ENCODE measurements around the gene LSS.
"Not testable (repeated sequence)": the region's sequence is repeated elsewhere in the genome, so short reads cannot be mapped to it uniquely, and the experiment has no call there.

GRCh38 chr21:46241577-46241976 is 13.0 kb upstream of the LSS start:
- not testable (repeated sequence) for TF ChIP-seq EZH2 (optimal IDR thresholded peaks at IDR 0.05; ENCODE audit: low read depth, low read length); CTCF (IDR thresholded peaks at IDR 0.05; ENCODE audit: low read length)

Measured in MM.1S (cell line).